HG03442 (cell line): ENCODE data around the gene SEPTIN5.

Experiments used
- ATAC-seq: cut with Tn5 transposase; IDR thresholded peaks from one replicate; pipeline ENCODE4 v1.9.1; 2021; ENCODE audit warnings: mild to moderate bottlenecking, moderate library complexity; ENCODE audit not compliant: unreplicated experiment

Gene SEPTIN5

GRCh38 chr22:19704355-19705015 is 9.8 kb upstream of the SEPTIN5 start:
- ATAC-seq, result no peak

- ATAC-seq, result no peak
Observed at GRCh38 chr22:19705181-19705934, 8.9 kb upstream of the SEPTIN5 start.

GRCh38 chr22:19706661-19707151 is 7.6 kb upstream of the SEPTIN5 start:
- no peak for ATAC-seq

- no peak for ATAC-seq
Observed at GRCh38 chr22:19707347-19708290, 6.7 kb upstream of the SEPTIN5 start.

- no peak for ATAC-seq
Observed at GRCh38 chr22:19708321-19709011, 5.8 kb upstream of the SEPTIN5 start.

- no peak for ATAC-seq
Observed at GRCh38 chr22:19709063-19709769, 5.1 kb upstream of the SEPTIN5 start.

- no peak for ATAC-seq
Observed at GRCh38 chr22:19710020-19710768, 4.1 kb upstream of the SEPTIN5 start.

- ATAC-seq, result no peak
Observed at GRCh38 chr22:19710769-19711106, 3.6 kb upstream of the SEPTIN5 start.

- ATAC-seq, result no peak
Observed at GRCh38 chr22:19713245-19713644, 1.1 kb upstream of the SEPTIN5 start.

GRCh38 chr22:19713650-19714311 is 522 bp upstream of the SEPTIN5 start:
- ATAC-seq, result no peak

- ATAC-seq, result no peak
Observed at GRCh38 chr22:19715188-19715930, 1.1 kb downstream of the SEPTIN5 start.

- no peak for ATAC-seq
Observed at GRCh38 chr22:19716041-19716828, 1.9 kb downstream of the SEPTIN5 start.

GRCh38 chr22:19716829-19717105 is 2.5 kb downstream of the SEPTIN5 start:
- ATAC-seq, result no peak

GRCh38 chr22:19717181-19717580 is 2.9 kb downstream of the SEPTIN5 start:
- ATAC-seq, result no peak

- ATAC-seq, result no peak
Observed at GRCh38 chr22:19717691-19718455, 3.6 kb downstream of the SEPTIN5 start.

GRCh38 chr22:19718456-19719049 is 4.2 kb downstream of the SEPTIN5 start:
- ATAC-seq, result no peak
